SKM-1 treated with dmso at 0.1 percent for 144 hours (cell line): ENCODE data around the gene RBM38.
A peak's percentile ranks its signal among the peaks of the same experiment; 100 is the strongest.
"Not testable (repeated sequence)": the region's sequence is repeated elsewhere in the genome, so short reads cannot be mapped to it uniquely, and the experiment has no call there.

ENCODE experiments used
- DNase-seq: peaks from one replicate; lab custom pipeline; 2025; ENCODE audit not compliant: unreplicated experiment; lab: John Stamatoyannopoulos, UW

Gene RBM38

DNA sequence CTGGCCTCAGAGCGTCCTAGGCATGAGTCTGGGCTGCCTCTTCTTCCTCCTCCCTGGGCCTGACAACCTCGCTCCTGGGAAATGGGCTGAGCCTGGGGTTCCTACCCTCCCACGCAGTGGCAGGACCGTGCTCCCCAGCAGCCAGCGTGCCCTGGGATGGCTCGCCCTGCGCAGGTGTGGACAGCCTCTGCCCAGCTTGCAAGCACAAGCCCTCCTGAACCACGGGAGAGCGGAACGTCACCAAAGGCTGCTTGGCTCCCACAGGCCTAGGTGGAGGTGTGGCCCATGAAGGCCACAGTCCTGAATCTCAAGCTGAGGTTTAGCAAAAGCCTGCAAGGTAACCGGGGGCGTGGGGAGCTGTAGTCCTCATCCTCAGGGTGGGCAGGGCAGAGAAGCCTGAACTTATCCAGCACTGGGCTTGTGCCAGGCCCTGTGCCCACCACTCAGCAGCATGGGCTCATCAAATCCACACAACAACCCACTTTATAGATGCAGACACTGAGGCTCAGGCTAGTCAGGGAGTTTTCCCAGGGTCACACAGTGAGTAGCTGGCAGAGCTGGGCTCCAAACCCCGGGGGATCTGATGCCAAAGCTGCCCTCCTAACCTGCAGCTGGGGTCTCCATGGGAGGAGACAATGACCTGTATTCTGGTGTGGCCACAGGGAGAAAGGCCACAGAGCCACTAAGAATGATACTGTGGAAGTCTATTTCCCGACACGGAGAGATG is 25.3 kb downstream of the RBM38 start:
- DNase-seq, result no peak

DNA sequence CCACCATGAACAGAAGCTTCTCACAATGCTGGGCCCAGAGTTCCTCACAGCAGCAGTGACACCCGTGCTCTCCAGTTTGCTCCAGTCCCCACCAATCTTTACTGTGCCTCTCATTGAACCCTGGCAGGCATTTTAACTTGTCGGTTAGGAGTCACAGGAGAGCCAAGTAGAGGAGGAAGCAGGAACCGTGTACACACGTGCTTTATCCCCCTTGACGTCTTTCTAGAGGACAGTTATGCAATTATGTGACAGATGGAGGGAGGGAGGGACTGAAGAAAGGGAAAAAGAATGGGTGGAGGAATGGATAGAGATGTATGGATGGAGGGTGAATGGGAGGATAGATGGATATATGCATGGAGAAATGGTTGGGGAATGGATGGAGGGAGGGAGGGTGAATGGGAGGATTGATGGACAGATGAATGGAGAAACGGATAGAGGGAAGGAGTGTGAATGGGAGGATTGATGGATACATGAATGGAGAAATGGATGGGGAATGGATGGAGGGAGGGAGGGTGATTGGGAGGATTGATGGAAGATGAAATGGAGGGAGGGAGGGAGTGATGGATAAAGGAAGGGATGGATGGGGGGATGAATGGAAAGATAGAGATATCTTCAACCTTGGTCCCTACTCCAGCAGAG is 26.0 kb downstream of the RBM38 start:
- no peak for DNase-seq

DNA sequence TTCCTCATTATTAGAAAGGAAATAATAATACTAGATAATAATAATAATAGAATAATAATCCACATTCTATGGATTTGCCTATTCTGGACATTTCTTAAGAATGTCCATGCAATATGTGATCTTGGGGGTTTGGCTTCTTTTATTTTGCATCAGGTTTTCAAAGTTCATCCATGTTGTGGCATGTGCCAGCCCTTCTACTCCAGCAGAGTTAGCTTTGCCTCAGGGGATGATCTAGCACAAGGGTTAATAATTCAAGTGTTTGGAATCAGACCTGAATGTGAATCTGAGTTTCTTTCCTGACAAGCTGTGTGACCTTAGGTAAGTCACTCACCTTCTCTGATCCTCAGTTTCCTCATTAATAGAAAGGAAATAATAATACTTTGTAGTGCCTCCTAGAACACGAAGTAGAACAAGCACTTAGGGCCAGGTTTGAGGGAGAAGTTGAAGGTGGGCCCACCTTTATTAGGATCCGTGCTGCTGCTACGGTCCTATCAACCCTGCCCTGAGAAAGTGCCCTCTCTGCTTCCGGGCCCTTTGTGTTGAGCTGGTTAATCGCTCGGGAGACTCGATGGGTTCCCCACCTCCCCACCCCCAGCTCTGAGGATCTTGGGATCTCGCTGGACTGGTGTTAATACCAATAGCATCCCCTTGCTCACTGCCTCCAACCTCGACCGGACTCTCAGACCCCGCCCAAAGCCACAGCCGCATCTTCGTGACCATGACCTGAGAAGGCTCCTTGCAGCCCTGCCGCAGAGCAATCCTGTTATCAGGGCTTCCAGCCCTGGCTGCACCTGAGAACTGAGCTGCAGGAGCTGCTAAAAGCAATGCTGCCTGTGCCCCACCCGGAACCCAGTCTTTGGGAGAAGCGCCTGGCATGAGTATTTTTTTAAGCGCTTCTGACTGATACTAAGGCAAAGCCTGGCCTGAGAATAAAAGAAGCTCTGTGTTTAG is 26.9 kb downstream of the RBM38 start:
- no peak for DNase-seq

DNA sequence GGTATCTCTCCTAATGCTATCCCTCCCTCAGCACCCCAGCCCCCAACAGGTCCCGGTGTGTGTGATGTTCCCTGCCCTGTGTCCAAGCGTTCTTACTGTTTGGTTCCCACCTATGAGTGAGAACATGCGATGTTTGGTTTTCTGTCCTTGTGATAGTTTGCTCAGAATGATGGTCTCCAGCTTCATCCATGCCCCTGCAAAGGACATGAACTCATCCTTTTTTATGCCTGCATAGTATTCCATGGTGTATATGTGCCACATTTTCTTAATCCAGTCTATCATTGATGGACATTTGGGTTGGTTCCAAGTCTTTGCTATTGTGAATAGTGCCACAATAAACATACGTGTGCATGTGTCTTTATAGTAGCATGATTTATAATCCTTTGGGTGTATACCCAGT is 28.3 kb downstream of the RBM38 start:
- DNase-seq, result not testable (repeated sequence)

GRCh38 chr20:57420571-57421252 is 29.5 kb downstream of the RBM38 start:
- DNase-seq, result no peak

DNA sequence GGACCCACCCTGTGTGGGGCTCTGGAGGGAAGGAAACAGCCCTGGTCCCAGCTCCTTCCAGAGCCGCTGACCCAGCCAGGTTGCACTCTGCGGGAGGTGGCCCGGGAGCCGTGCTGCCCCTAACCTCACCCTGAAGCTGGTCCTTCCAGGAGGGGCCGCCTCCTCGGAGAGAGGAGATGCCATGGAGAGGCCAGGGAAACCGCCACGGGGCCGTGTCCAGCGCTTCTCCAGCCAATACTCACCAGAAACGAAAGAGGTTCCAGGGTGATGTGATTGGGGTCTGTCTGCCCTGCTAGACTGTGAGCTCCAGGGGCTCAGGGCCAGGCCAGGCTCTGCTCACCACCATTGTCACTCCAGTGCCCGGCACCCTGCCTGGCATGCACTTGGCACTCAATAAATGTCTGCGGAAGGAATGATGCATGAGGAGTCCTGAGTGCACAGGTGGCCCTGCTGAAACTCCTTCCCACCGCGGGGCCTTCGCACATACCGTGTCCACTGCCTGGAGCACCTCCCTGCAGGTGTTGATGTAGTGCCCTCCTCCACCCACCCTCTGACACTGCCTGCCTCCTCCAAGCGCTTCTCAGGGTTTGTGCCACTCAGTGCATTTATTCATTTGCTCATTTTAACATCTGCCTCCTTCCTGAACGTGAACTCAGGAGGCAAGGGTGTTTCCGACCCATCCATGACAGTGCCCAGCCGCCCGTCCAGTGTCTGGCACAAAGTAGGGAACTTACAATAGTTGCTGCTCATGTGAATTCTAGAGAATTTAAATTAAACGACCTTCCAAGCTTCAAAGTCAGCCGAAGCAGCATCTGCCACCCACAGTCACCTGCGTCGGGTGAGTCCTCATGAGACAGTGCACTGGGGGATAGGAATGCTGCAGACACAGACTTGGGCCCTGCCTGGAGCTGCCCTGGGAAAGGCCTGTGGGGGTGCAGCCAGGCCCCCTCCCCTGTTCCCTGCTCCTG is 30.3 kb downstream of the RBM38 start:
- no peak for DNase-seq

GRCh38 chr20:57422254-57422653 is 31.1 kb downstream of the RBM38 start:
- DNase-seq, result no peak

DNA sequence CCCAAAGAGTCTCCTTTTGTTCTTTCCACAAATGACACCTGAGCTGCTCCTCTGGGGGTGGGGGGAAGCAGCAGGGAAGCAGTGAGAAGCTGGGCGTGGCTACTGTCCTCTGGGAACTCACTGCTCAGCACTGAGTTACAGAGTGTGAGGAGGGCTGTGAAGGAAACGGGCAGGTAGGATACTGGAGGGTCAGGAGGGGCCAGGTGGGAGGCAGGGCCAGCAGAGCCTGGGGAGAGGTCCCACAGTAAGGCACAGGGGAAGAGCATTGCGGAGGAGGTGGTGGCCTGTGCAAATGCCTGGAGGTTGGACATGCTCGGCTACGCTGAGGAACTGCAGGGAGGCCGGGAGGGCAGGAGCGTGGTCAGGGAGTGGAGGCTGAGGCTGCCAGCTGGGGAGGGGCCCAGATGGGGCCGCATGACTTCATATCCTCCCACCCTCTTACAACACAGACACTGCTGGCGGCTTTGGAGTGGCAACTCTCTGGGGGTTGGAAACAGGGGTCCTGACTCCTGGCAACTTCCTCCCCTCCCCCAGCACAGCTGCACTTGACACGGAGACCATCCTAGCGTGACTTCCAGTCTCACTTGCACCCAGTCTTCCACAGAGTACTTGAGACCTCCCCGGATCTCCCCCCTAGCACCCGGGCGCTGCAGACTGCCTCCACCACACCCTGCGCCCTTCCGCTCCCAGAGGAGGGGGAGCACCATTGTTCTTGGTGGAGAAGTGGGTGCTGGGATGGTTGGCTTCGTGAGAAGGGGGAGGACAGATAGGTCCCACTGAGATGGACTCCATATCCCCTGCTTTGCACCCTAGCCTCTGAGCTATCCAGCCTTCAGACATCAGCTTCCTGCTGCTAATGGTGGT is 34.2 kb downstream of the RBM38 start:
- peak; percentile 78 for DNase-seq

DNA sequence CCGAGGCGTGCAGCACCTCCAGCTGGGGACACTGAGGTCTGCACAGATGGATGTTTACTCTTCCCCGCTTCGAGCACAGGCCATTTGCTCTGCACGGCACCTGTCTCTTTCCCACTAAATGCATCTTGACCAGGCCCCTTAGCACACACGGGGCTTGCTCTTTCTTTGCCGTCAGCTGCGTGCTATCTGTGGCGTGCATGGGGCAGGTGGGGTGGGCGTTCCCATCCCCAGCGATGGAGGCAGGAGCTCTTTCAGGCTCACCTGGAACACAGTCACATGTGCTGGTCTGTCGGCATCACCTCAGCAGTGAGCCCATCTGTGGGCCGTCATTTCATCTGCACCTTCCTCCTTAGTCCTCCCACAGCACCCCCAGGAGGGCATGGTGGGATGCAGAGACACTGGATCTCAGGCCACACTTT is 35.1 kb downstream of the RBM38 start:
- no peak for DNase-seq

GRCh38 chr20:57426831-57427230 is 35.6 kb downstream of the RBM38 start:
- DNase-seq, result no peak

- DNase-seq, result no peak
Observed at GRCh38 chr20:57428324-57429158, 37.3 kb downstream of the RBM38 start.

- DNase-seq, result no peak
Observed at GRCh38 chr20:57429159-57429496, 37.9 kb downstream of the RBM38 start.

DNA sequence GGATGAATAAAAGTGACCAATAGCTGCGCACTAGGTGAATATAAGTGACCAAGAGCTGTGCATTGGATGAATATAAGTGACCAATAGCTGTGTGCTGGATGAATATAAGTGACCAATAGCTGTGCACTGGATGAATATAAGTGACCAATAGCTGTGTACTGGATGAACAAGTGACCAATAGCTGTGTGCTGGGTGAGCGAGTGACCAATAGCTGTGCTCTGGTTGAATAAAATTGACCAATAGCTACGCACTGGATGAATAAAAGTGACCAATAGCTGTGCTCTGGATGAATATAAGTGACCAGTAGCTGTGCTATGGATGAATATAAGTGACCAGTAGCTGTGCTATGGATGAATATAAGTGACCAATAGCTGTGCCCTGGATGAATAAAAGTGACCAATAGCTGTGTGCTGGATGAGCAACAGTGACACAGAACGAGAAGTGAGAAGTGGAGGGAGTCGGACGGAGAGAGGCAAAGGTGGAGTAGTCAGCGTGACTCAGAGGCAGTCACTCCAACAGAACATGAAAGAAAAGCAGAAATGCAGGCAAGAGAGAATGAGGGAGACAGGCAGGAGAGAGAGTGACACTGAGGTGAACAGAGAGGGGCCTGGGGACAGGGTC is 38.5 kb downstream of the RBM38 start:
- DNase-seq, result peak; percentile 87

DNA sequence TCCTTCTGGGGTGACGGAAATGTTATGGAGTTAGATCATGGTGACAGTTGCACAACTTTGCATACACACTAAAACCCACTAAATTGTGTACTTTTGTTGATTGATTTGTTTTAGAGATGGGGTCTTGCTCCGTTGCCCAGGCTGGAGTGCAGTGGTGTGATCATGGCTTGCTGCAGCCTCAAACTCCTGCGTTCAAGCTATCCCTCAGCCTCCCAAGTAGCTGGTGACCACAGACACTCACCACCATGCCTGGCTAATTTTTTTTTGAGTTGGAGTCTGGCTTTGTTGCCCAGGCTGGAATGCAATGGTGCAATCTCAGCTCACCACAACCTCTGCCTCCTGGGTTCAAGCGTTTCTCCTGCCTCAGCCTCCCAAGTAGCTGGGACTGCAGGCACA is 39.0 kb downstream of the RBM38 start:
- DNase-seq, result not testable (repeated sequence)

DNA sequence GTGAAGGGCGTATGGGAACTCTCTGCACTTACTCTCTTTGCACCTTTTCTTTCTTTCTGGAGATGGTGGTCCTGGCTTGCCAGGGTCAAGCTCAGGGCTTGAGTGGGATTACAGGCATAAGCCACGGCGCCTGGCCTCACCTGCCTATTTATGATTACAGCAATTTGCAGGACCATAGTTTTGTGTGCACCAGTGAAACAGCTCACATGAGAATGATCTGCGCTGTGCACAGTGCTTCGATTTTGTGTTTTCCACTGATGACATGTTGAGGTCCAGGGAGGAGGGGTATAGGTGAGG is 40.3 kb downstream of the RBM38 start:
- DNase-seq, result no peak

DNA sequence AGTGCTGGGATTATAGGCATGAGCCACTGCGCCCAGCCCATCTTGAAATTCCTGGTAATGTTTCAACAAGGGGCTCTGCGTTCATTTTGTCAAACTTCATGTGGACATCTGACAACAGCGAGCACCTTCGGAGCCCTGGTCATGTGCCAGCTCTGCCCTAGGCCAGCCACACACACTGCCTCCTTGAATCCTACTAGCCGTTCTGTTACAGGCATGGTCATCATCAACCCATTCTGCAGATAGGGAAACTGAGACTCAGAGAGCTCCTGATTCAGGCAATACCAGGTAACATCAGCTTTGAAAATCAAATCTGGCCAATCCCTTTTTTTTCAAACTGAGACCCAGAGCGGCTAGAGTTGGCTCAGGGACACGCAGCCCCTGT is 41.3 kb downstream of the RBM38 start:
- DNase-seq, result no peak

GRCh38 chr20:57432862-57433491 is 41.8 kb downstream of the RBM38 start:
- peak; percentile 97 for DNase-seq
